ENCODE results near the gene FLG. TPM values are rescaled to one million over a fixed set of nuclear protein-coding genes. Genes with fewer than 3 reads are reported as not detected.

Gene FLG
- total RNA-seq, 1 donor from 2014 or later: not detected

- Mint-ChIP-seq H3K27me3 (ENCODE audit: unreplicated experiment) (peaks cover 3% of the 10 kb centered on the region), H3K36me3 (ENCODE audit: unreplicated experiment) (peaks cover 19% of the 10 kb centered on the region), H3K27ac (ENCODE audit: unreplicated experiment) (no peak overlapping the region), H3K9me3 (ENCODE audit: unreplicated experiment) (peaks cover 12% of the 10 kb centered on the region), H3K4me1 (ENCODE audit: low read depth, unreplicated experiment) (no peaks in the 10 kb centered on the region), H3K4me3 (ENCODE audit: unreplicated experiment) (no peak overlapping the region)
- TF ChIP-seq, protein P1, sequence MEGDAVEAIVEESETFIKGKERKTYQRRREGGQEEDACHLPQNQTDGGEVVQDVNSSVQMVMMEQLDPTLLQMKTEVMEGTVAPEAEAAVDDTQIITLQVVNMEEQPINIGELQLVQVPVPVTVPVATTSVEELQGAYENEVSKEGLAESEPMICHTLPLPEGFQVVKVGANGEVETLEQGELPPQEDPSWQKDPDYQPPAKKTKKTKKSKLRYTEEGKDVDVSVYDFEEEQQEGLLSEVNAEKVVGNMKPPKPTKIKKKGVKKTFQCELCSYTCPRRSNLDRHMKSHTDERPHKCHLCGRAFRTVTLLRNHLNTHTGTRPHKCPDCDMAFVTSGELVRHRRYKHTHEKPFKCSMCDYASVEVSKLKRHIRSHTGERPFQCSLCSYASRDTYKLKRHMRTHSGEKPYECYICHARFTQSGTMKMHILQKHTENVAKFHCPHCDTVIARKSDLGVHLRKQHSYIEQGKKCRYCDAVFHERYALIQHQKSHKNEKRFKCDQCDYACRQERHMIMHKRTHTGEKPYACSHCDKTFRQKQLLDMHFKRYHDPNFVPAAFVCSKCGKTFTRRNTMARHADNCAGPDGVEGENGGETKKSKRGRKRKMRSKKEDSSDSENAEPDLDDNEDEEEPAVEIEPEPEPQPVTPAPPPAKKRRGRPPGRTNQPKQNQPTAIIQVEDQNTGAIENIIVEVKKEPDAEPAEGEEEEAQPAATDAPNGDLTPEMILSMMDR (IDR thresholded peaks at IDR 0.05; ENCODE audit: partially characterized antibody, unreplicated experiment): no peak
- DNase-seq: no peak
Observed at GRCh38 chr1:152356736-152357135, 31.7 kb upstream of the FLG start.

- H3K4me3 Mint-ChIP-seq (ENCODE audit: unreplicated experiment): no peak overlapping the region
- DNase-seq: no peak
- peaks cover 5% of the 10 kb centered on the region for H3K27me3 Mint-ChIP-seq (ENCODE audit: unreplicated experiment)
- TF ChIP-seq, protein P1 (IDR thresholded peaks at IDR 0.05; ENCODE audit: partially characterized antibody, unreplicated experiment): no peak
- H3K9me3 Mint-ChIP-seq (ENCODE audit: unreplicated experiment): peaks cover 12% of the 10 kb centered on the region
- peaks cover 19% of the 10 kb centered on the region for H3K36me3 Mint-ChIP-seq (ENCODE audit: unreplicated experiment)
- no peaks in the 10 kb centered on the region for H3K4me1 Mint-ChIP-seq (ENCODE audit: low read depth, unreplicated experiment)
- H3K27ac Mint-ChIP-seq (ENCODE audit: unreplicated experiment): no peak overlapping the region
Observed at GRCh38 chr1:152349611-152350010, 24.6 kb upstream of the FLG start.

DNA sequence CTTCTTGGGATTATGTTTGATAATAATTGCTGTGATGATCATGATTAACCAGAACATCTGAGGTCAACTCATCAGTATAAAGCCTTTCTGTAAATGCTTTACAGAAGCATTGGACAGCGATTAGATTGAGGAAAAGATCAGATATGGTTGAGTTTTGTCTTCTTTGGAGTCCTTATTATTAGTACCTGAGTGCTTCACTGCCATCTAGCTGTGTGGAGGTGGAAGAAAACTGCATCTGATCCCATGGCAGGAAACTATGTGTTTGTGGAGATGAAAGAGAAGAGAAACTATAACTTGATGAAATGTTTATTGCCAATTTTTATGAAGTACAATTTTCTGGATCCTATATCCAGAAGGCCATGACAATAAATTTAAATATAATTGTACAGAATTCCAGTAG, 23.4 kb upstream of the FLG start:
- Mint-ChIP-seq H3K4me3 (ENCODE audit: unreplicated experiment) (no peak overlapping the region), H3K36me3 (ENCODE audit: unreplicated experiment) (peaks cover 10% of the 10 kb centered on the region), H3K4me1 (ENCODE audit: low read depth, unreplicated experiment) (no peaks in the 10 kb centered on the region), H3K27ac (ENCODE audit: unreplicated experiment) (no peak overlapping the region), H3K27me3 (ENCODE audit: unreplicated experiment) (peaks cover 5% of the 10 kb centered on the region), H3K9me3 (ENCODE audit: unreplicated experiment) (peaks cover 6% of the 10 kb centered on the region)
- TF ChIP-seq, protein P1 (IDR thresholded peaks at IDR 0.05; ENCODE audit: partially characterized antibody, unreplicated experiment): no peak
- DNase-seq: no peak

DNA sequence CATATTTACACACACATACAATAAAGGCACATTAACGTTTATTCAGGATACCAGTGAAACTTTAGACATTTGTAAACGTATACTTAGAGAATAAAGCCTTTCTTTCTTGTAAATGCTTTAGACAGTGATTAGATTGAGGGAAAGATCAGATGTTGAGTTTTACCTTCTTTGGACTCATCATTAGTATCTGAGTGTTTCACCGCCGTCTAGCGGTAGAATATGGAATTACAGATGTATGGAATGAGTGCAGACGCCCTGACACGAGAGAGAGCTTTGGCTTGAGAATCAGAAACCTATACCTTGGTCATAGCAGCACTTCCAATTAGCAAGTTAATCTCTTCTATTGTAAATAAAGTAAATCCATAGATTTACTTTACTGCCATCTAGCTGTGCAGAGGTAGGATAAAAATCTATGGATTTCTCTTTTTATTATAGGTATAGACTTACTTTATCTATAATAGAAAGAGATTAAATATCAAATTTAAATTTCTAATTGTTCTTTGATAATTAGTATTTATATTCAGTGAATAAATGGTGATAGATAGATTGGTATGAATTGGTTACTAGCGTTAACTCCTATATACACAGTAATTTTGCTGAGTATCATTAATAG, 22.2 kb upstream of the FLG start:
- Mint-ChIP-seq H3K9me3 (ENCODE audit: unreplicated experiment) (peaks cover under 1% of the 10 kb centered on the region), H3K27me3 (ENCODE audit: unreplicated experiment) (peaks cover 3% of the 10 kb centered on the region), H3K4me1 (ENCODE audit: low read depth, unreplicated experiment) (no peaks in the 10 kb centered on the region), H3K36me3 (ENCODE audit: unreplicated experiment) (no peaks in the 10 kb centered on the region), H3K4me3 (ENCODE audit: unreplicated experiment) (no peak overlapping the region), H3K27ac (ENCODE audit: unreplicated experiment) (no peak overlapping the region)
- DNase-seq: peak; percentile 27
- TF ChIP-seq, protein P1 (IDR thresholded peaks at IDR 0.05; ENCODE audit: partially characterized antibody, unreplicated experiment): peak; percentile 97

DNA sequence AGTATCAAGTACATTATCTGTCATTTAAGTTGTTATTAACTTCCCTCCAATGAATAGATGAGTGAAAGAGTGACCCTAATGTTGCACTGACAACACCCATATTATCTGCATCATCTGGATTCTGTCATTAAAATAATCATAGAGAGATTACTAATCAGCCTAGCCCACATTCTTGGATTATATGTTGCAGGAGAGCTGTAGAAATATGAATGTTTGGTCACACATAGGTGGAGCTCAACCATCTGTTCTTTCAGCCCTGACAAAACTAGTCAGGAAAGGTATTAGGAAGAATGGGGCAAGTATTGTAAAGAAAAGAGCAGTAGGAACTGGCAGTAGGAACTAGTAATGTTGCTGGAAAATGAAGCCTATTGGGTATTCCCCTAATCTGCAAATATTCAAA, 19.4 kb upstream of the FLG start:
- H3K4me1 Mint-ChIP-seq (ENCODE audit: low read depth, unreplicated experiment): no peaks in the 10 kb centered on the region
- H3K36me3 Mint-ChIP-seq (ENCODE audit: unreplicated experiment): no peaks in the 10 kb centered on the region
- DNase-seq: no peak
- TF ChIP-seq, protein P1 (IDR thresholded peaks at IDR 0.05; ENCODE audit: partially characterized antibody, unreplicated experiment): no peak
- H3K27ac Mint-ChIP-seq (ENCODE audit: unreplicated experiment): no peak overlapping the region
- no peak overlapping the region for H3K4me3 Mint-ChIP-seq (ENCODE audit: unreplicated experiment)
- H3K9me3 Mint-ChIP-seq (ENCODE audit: unreplicated experiment): no peaks in the 10 kb centered on the region
- H3K27me3 Mint-ChIP-seq (ENCODE audit: unreplicated experiment): peaks cover 3% of the 10 kb centered on the region
